ENCODE measurements around the gene UGT2A3. TPM values are rescaled to one million over a fixed set of nuclear protein-coding genes. Genes with fewer than 3 reads are reported as not detected.

Gene UGT2A3
- total and polyA plus RNA-seq, 2 of the 8 experiments (the other 6 are each of a cell fraction or from before 2014, with no cell fraction given) = not detected

- Histone ChIP-seq H2AFZ (ENCODE audit: low read length) (no peak overlapping the region), H3K4me2 (ENCODE audit: insufficient read depth in 1 of 2, low read depth in 2 of 2, low read length in 2 of 2) (no peak overlapping the region), H3K9me3 (ENCODE audit: insufficient read depth in 2 of 2, low read depth in 1 of 2, low read length in 1 of 2) (no peaks in the 10 kb centered on the region), H3K9ac (replicated peaks in 1 of 4; ENCODE audit: extremely low read depth in 1 of 4, low read depth in 3 of 4, low read length in 3 of 4) (no peak overlapping the region), H3K56ac (replicated peaks; ENCODE audit: insufficient read length, low read depth, low read length) (no peak overlapping the region), H4K91ac (replicated peaks; ENCODE audit: insufficient read length, low read length) (no peak overlapping the region), H2BK12ac (ENCODE audit: low read depth, low read length) (no peak overlapping the region), H3K4me1 (replicated peaks in 1 of 4; ENCODE audit: control insufficient read depth in 3 of 4, insufficient read depth in 4 of 4, low read length in 3 of 4) (no peaks in the 10 kb centered on the region), H4K8ac (ENCODE audit: extremely low read depth, insufficient read depth, low read length) (no peak overlapping the region), H3K27ac (ENCODE audit: low read depth, low read length) (no peak overlapping the region), H2BK20ac (ENCODE audit: low read length) (no peak overlapping the region), H3K14ac (ENCODE audit: insufficient read length) (no peak overlapping the region), H4K20me1 (replicated peaks in 1 of 2; ENCODE audit: control insufficient read depth in 1 of 2, insufficient read depth in 2 of 2, low read length in 2 of 2) (no peaks in the 10 kb centered on the region), H3K23ac (ENCODE audit: insufficient read length) (no peak overlapping the region), H3K4me3 (ENCODE audit: extremely low read depth in 1 of 4, insufficient read depth in 2 of 4, low read depth in 3 of 4, low read length in 4 of 4) (no peak overlapping the region), H3K79me2 (ENCODE audit: control insufficient read depth in 1 of 2, insufficient read depth in 2 of 2, low read length in 2 of 2) (no peaks in the 10 kb centered on the region), H3K18ac (ENCODE audit: extremely low read depth, low read length) (no peak overlapping the region), H2BK120ac (replicated peaks; ENCODE audit: low read depth, low read length) (no peak overlapping the region), H2BK5ac (ENCODE audit: low read depth, low read length) (no peak overlapping the region), H3K4ac (replicated peaks; ENCODE audit: insufficient read length, low read depth, low read length) (no peak overlapping the region), H2AK5ac (ENCODE audit: low read depth, low read length) (no peak overlapping the region), H3K27me3 (replicated peaks in 1 of 4; ENCODE audit: control insufficient read depth in 3 of 4, extremely low read depth in 1 of 4, insufficient read depth in 3 of 4, low read length in 3 of 4) (no peaks in the 10 kb centered on the region), H3K79me1 (ENCODE audit: low read depth, low read length) (no peaks in the 10 kb centered on the region), H3K36me3 (ENCODE audit: control insufficient read depth in 2 of 4, insufficient read depth in 4 of 4, low read length in 3 of 4) (no peaks in the 10 kb centered on the region), H4K5ac (ENCODE audit: insufficient read length, low read depth, low read length) (no peak overlapping the region), H2BK15ac (ENCODE audit: low read length) (no peak overlapping the region), H3K23me2 (ENCODE audit: low read depth, low read length) (no peaks in the 10 kb centered on the region)
- ChIA-PET POLR2A (ENCODE audit: partially characterized antibody) (no interaction called here), CTCF (ENCODE audit: partially characterized antibody) (interaction anchor here (1.4 kb wide), 1 partner anchor 74 kb away, joined by 3 read pairs; no protein-coding TSS in a partner anchor)
- TF ChIP-seq JUN (IDR thresholded peaks at IDR 0.05; ENCODE audit: low read depth, low read length) (no peak), POU5F1 (IDR thresholded peaks at IDR 0.05; ENCODE audit: low read depth, low read length) (no peak), JUND (IDR thresholded peaks at IDR 0.05; ENCODE audit: low read length) (no peak), ATF3 (IDR thresholded peaks at IDR 0.05; ENCODE audit: insufficient read depth, low read depth, low read length) (no peak), SP1 (IDR thresholded peaks at IDR 0.05; ENCODE audit: low read depth, low read length) (no peak)
- FAIRE-seq (no peak), DNase-seq (ENCODE audit: low read depth in 1 of 2, low spot score in 2 of 2) (no peak)
- WGBS, 2 experiments (ENCODE audit: extremely low coverage in 1 of 2, insufficient coverage in 1 of 2, insufficient read length in 1 of 2, insufficient replicate concordance in 2 of 2, low coverage in 1 of 2, low lambda C conversion rate in 2 of 2, missing lambda C conversion rate in 1 of 2) = 94% methylated on average over 2 of the region's 2 CpGs; no CpG with 5 or more reads in 1 of the 2 experiments
These were observed 1.6 kb downstream of the UGT2A3 start for GRCh38 chr4:68950033-68950432.
